GM12891 (cell line): Measurements from ENCODE around the gene ADAMTS15.

Experiments
- PAX5 ChIP-seq: IDR thresholded peaks from 2 replicates; pipeline ENCODE4 v1.6.1; 2011; ENCODE audit warnings: low read length, moderate library complexity, mild to moderate bottlenecking; ENCODE audit not compliant: insufficient read depth, severe bottlenecking
- POLR2A ChIP-seq: IDR thresholded peaks from 2 replicates; pipeline ENCODE4 v1.6.1; 2011; ENCODE audit warnings: low read depth, low read length, control low read depth
- POLR2AphosphoS5 ChIP-seq: IDR thresholded peaks from 2 replicates; pipeline ENCODE4 v1.6.1; 2011; ENCODE audit warnings: low read depth, low read length, control low read depth
- POU2F2 ChIP-seq: IDR thresholded peaks from 2 replicates; pipeline ENCODE4 v1.6.1; 2011; ENCODE audit warnings: low read depth, mild to moderate bottlenecking, control low read depth, low read length, moderate library complexity
- SPI1 ChIP-seq: IDR thresholded peaks from 2 replicates; pipeline ENCODE4 v1.6.1; 2011; ENCODE audit warnings: low read depth, low read length, control low read depth
- TAF1 ChIP-seq: IDR thresholded peaks from 2 replicates; pipeline ENCODE4 v1.6.1; 2011; ENCODE audit warnings: low read depth, low read length, control low read depth

- TF ChIP-seq TAF1 (no peak), POLR2AphosphoS5 (no peak), POU2F2 (no peak), POLR2A (no peak), PAX5 (no peak), SPI1 (no peak)
These were observed 5.7 kb upstream of the ADAMTS15 start for GRCh38 chr11:130442737-130443136.
